Measurements from ENCODE around the gene URAD. TPM values are rescaled to one million over a fixed set of nuclear protein-coding genes. Genes with fewer than 3 reads are reported as not detected.

URAD gene
- total and polyA plus RNA-seq, 12 donors = not detected

GRCh38 chr13:27928353-27928804, 60.1 kb downstream of the URAD start:
- Histone ChIP-seq H3K36me3 (replicated peaks in 1 of 2) (no peaks in the 10 kb centered on the region), H3K27me3 (peaks cover 65% of the 10 kb centered on the region), H3K27ac (no peak overlapping the region), H3K4me3 (no peak overlapping the region), H3K4me1 (replicated peaks in 1 of 2) (no peaks in the 10 kb centered on the region), H3K9me3 (replicated peaks in 1 of 3) (no peaks in the 10 kb centered on the region)
- TF ChIP-seq CTCF (IDR thresholded peaks at IDR 0.05) (no peak), POLR2A (IDR thresholded peaks at IDR 0.05) (no peak)
- intact Hi-C loops (cut with DNase I) = no loop called here
- WGBS, 4 donors = 3 to 5% (median 4%) methylated on average over 7 to 26 of the region's 26 CpGs
- DNase-seq = no peak

Small RNA genes lying within 50 kb of the gene (small RNA-seq; reads per million reads assigned to genes)
- gene ATP5F1EP2 (0 reads per million in 2 donors), gene RN7SL272P (0 reads per million in 2 donors)

Other genes with a start within 250 kb of the URAD start
- not detected for gene GSX1, start 196.2 kb downstream of the URAD start, total RNA-seq
- not detected for gene GSX1, start 196.2 kb downstream of the URAD start, polyA plus RNA-seq
- not detected for gene PDX1, start 68.7 kb downstream of the URAD start, total RNA-seq
- gene PDX1, start 68.7 kb downstream of the URAD start, polyA plus RNA-seq = not detected
- under 1 TPM in 1 of 9 donors, not detected in 8; 0.14 TPM for gene CDX2, start 19.4 kb downstream of the URAD start, total RNA-seq
- gene CDX2, start 19.4 kb downstream of the URAD start, polyA plus RNA-seq = under 1 TPM in 1 of 3 donors, not detected in 2; 0.08 TPM
- gene FLT3, start 111.9 kb upstream of the URAD start, total RNA-seq = 1 to 10 TPM in 1 of 9 donors, under 1 TPM in 8; 0.06 to 1.0 (median 0.27) TPM
- gene FLT3, start 111.9 kb upstream of the URAD start, polyA plus RNA-seq = under 1 TPM; 0.13 to 0.64 (median 0.22) TPM
- 10 to 100 TPM; 15.2 to 31.4 (median 24.3) TPM for gene PAN3, start 149.9 kb upstream of the URAD start, total RNA-seq
- gene PAN3, start 149.9 kb upstream of the URAD start, polyA plus RNA-seq = 10 to 100 TPM; 13.3 to 27.7 (median 16.4) TPM

All from adrenal gland (tissue), 12 donors.